NT2/D1 (cell line): ENCODE measurements around the gene NISCH.

Experiments
- YY1 ChIP-seq: IDR thresholded peaks from 2 replicates; pipeline ENCODE4 v1.6.1; 2011; ENCODE audit not compliant: insufficient read length, insufficient read depth
- ZNF274 ChIP-seq: IDR thresholded peaks from 2 replicates; pipeline ENCODE4 v1.6.1; 2011; ENCODE audit warnings: mild to moderate bottlenecking, low read depth, low read length

GRCh38 chr3:52520716-52521487, 65.5 kb downstream of the NISCH start:
- TF ChIP-seq ZNF274, result no peak
- TF ChIP-seq YY1, result no peak
